DOHH2 (cell line): Measurements from ENCODE around the gene LIPC.

ENCODE experiments used
- H3F3A ChIP-seq: fragments of 200-600 bp; sonication (generic), shearing (Covaris generic); 2 replicates; pipeline ENCODE4 v1.6.0; 2016; ENCODE audit warnings: antibody characterized with exemption, mild to moderate bottlenecking; ENCODE audit not compliant: control insufficient read depth, insufficient read depth
- H3K27ac ChIP-seq: fragments of 200-600 bp; sonication (generic); 2 replicates; pipeline ENCODE4 v1.5.1; 2014; ENCODE audit warnings: low read depth, mild to moderate bottlenecking, low read length, moderate library complexity
- H3K27me3 ChIP-seq: fragments of 200-600 bp; sonication (generic); 2 replicates; pipeline ENCODE4 v1.6.1; 2014; ENCODE audit warnings: mild to moderate bottlenecking, low read length, mixed read lengths; ENCODE audit not compliant: control insufficient read depth
- H3K36me3 ChIP-seq: fragments of 200-600 bp; sonication (generic); 2 replicates; pipeline ENCODE4 v1.6.1; 2014; ENCODE audit warnings: mild to moderate bottlenecking, low read length, moderate library complexity, mixed read lengths; ENCODE audit not compliant: control insufficient read depth
- H3K4me1 ChIP-seq: fragments of 200-600 bp; sonication (generic); 2 replicates; pipeline ENCODE4 v1.6.1; 2014; ENCODE audit warnings: mild to moderate bottlenecking, low read length, mixed read lengths; ENCODE audit not compliant: control insufficient read depth
- H3K4me2 ChIP-seq: fragments of 200-600 bp; sonication (generic); 2 replicates; pipeline ENCODE4 v1.6.0; 2014; ENCODE audit warnings: mild to moderate bottlenecking, low read length, moderate library complexity
- H3K4me3 ChIP-seq: fragments of 200-600 bp; sonication (generic); 2 replicates; pipeline ENCODE4 v1.5.1; 2014; ENCODE audit warnings: mild to moderate bottlenecking, low read length, mixed read lengths
- H3K79me2 ChIP-seq: fragments of 200-600 bp; sonication (generic); 2 replicates; pipeline ENCODE4 v1.6.1; 2014; ENCODE audit warnings: mild to moderate bottlenecking, low read length, mixed read lengths; ENCODE audit not compliant: control insufficient read depth
- H3K9me2 ChIP-seq: fragments of 200-600 bp; sonication (generic); replicated peaks from 2 replicates; pipeline ENCODE4 v1.6.1; 2014; ENCODE audit warnings: mild to moderate bottlenecking, low read length, mixed read lengths; ENCODE audit not compliant: control insufficient read depth
- H3K9me3 ChIP-seq: fragments of 200-600 bp; sonication (generic); 2 replicates; pipeline ENCODE4 v1.6.1; 2014; ENCODE audit warnings: antibody characterized with exemption, low read length, mixed read lengths; ENCODE audit not compliant: control insufficient read depth, insufficient read depth
- H4K20me1 ChIP-seq: fragments of 200-600 bp; sonication (generic); 2 replicates; pipeline ENCODE4 v1.6.0; 2014; ENCODE audit warnings: low read depth, mild to moderate bottlenecking, antibody characterized with exemption, low read length, moderate library complexity; ENCODE audit not compliant: control insufficient read depth, insufficient read depth
- CTCF ChIP-seq: fragments of 200-600 bp; sonication (generic); IDR thresholded peaks from one replicate; pipeline ENCODE4 v1.5.1; 2014; ENCODE audit warnings: antibody characterized with exemption, mild to moderate bottlenecking, low read depth, low read length; ENCODE audit not compliant: poor library complexity, severe bottlenecking
- EZH2phosphoT487 ChIP-seq: fragments of 200-600 bp; sonication (generic); IDR thresholded peaks from 2 replicates; pipeline ENCODE4 v1.6.1; 2017; ENCODE audit warnings: borderline replicate concordance, mild to moderate bottlenecking, antibody characterized with exemption, low read length, moderate library complexity, mixed read lengths

LIPC gene

DNA sequence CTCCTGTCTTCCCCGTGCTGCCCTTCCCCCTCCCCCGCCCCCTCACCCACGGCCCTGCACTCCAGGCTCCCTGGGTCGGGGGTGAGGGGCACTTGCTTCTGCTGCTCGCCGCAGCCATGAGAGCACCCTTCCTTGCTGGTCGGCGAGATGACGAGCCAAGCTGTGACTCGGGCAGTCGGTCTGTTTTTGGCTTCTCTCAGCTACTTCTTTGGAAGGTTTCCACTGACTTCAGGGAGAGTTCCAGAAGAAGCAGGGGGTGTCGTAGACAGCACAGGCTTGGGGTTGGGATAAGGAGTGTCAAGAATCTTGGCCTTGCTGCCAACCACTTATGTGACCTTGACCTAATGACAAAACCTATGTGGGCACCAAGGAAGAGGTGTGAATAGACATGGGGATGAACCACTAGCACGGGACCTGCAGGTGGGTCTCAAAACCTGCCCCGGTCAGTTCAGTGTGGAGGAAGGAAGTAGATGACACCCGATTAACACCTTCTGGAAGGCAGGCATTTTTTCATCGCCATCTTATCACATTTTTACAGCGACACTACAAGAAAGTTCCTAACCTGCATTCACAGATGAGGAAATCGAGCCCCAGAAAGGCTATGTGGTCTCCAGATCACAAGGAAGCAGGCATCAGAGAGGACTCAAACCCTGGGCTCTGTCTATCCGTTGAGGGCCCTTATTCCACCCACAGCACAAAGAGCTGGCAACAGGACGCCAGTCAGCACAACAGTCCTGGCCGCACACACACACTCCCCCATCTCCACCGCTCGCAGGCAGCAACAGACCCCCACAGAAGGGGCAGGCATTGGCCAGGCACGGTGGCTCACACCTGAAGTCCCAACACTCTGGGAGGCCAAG is 120.9 kb downstream of the LIPC start:
- Histone ChIP-seq H3K4me3 (no peak overlapping the region), H3K27ac (no peak overlapping the region), H3K9me3 (no peaks in the 10 kb centered on the region), H3K9me2 (no peaks in the 10 kb centered on the region), H3K4me2 (no peak overlapping the region), H3K4me1 (no peaks in the 10 kb centered on the region), H3K36me3 (no peaks in the 10 kb centered on the region), H4K20me1 (no peaks in the 10 kb centered on the region), H3K27me3 (no peaks in the 10 kb centered on the region; the same call in 1 of the 2 replicates), H3K79me2 (no peaks in the 10 kb centered on the region), H3F3A (no peaks in the 10 kb centered on the region)
- no peak for TF ChIP-seq CTCF
- TF ChIP-seq EZH2phosphoT487: no peak

DNA sequence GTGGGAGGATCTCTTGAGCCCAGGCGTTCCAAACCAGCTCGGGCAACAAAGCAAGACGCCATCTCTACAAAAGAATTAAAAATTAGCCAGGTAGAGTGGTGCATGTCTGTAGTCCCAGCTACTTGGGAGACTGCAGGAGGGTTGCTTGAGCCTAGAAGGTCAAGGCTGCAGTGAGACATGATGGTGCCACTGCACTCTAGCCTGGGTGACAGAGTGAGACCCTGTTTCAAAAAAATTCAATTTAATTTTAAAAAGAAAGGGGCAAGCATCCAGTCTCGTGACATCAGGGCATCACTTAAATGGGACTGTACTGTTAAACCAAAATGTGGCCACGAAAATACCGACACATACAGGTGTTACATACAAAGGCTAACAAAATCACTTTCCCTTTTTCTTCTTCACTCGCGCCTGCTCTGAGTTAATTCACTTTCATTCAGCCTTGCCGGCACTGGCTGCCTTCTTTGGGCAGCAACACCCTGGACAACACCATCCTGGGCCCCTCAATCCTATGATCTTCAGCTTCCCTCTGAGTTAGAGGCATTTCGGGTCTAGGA is 121.7 kb downstream of the LIPC start:
- Histone ChIP-seq H3K4me2 (no peak overlapping the region), H4K20me1 (no peaks in the 10 kb centered on the region), H3K9me2 (no peaks in the 10 kb centered on the region), H3F3A (no peaks in the 10 kb centered on the region), H3K36me3 (no peaks in the 10 kb centered on the region), H3K79me2 (no peaks in the 10 kb centered on the region), H3K4me1 (no peaks in the 10 kb centered on the region), H3K9me3 (no peaks in the 10 kb centered on the region), H3K27me3 (no peaks in the 10 kb centered on the region; the same call in 1 of the 2 replicates), H3K4me3 (no peak overlapping the region), H3K27ac (no peak overlapping the region)
- TF ChIP-seq EZH2phosphoT487 (no peak), CTCF (no peak)

- H3F3A ChIP-seq: no peaks in the 10 kb centered on the region
- no peaks in the 10 kb centered on the region for H4K20me1 ChIP-seq
- H3K27me3 ChIP-seq: no peaks in the 10 kb centered on the region; the same call in 1 of the 2 replicates
- no peaks in the 10 kb centered on the region for H3K9me2 ChIP-seq
- no peaks in the 10 kb centered on the region for H3K36me3 ChIP-seq
- no peak overlapping the region for H3K4me2 ChIP-seq
- TF ChIP-seq CTCF (no peak), EZH2phosphoT487 (no peak)
- no peaks in the 10 kb centered on the region for H3K4me1 ChIP-seq
- no peak overlapping the region for H3K4me3 ChIP-seq
- no peaks in the 10 kb centered on the region for H3K79me2 ChIP-seq
- H3K27ac ChIP-seq: no peak overlapping the region
- H3K9me3 ChIP-seq: no peaks in the 10 kb centered on the region
Measured at GRCh38 chr15:58554758-58555157, 123.0 kb downstream of the LIPC start.
